DND-41 (cell line): ENCODE measurements around the gene LCN12.

Source experiments
- ATAC-seq: fragments of 200-7000 bp; cut with Tn5 transposase; 3 replicates; pipeline ENCODE4 v1.9.1; 2021; ENCODE audit warnings: low read depth; ENCODE audit not compliant: insufficient read depth
- DNase-seq: peaks from one replicate; pipeline ENCODE4 v3.0.0-alpha.2; 2020
- H2AFZ ChIP-seq: 2 replicates; pipeline ENCODE4 v1.6.0; 2012; ENCODE audit warnings: low read depth, low read length
- H3K27ac ChIP-seq: 2 replicates; pipeline ENCODE4 v1.5.1; 2012; ENCODE audit warnings: low read length, inconsistent platforms
- H3K27me3 ChIP-seq: fragments of 200-600 bp; sonication (generic); 2 replicates; pipeline ENCODE4 v1.6.0; 2012; ENCODE audit warnings: low read length, mild to moderate bottlenecking, inconsistent platforms; ENCODE audit not compliant: insufficient read depth, poor library complexity
- H3K36me3 ChIP-seq: 2 replicates; pipeline ENCODE4 v1.5.1; 2012; ENCODE audit warnings: low read length, inconsistent platforms; ENCODE audit not compliant: insufficient read depth
- H3K4me1 ChIP-seq: 2 replicates; pipeline ENCODE4 v1.5.1; 2012; ENCODE audit warnings: mild to moderate bottlenecking, low read length; ENCODE audit not compliant: insufficient read depth
- H3K4me2 ChIP-seq: 2 replicates; pipeline ENCODE4 v1.6.0; 2012; ENCODE audit warnings: mild to moderate bottlenecking, moderate library complexity, low read length, inconsistent platforms; ENCODE audit not compliant: insufficient read depth
- H3K4me3 ChIP-seq, 2 experiments: fragments of 200-600 bp in 1 of 2; shearing (Covaris generic) in 1 of 2; 2 replicates each; pipeline ENCODE4 v1.5.1; 2012 to 2016; ENCODE audit warnings: inconsistent platforms in 2 of 2, low read length in 2 of 2, mild to moderate bottlenecking in 2 of 2, low read depth in 1 of 2, moderate library complexity in 1 of 2
- H3K79me2 ChIP-seq: 2 replicates; pipeline ENCODE4 v1.6.0; 2012; ENCODE audit warnings: low read length, inconsistent platforms; ENCODE audit not compliant: insufficient read depth
- H3K9ac ChIP-seq: 2 replicates; pipeline ENCODE4 v1.6.0; 2012; ENCODE audit warnings: low read depth, mild to moderate bottlenecking, inconsistent platforms, low read length, moderate library complexity
- H3K9me3 ChIP-seq: 2 replicates; pipeline ENCODE4 v1.5.1; 2012; ENCODE audit warnings: low read length, moderate library complexity, mild to moderate bottlenecking, inconsistent platforms; ENCODE audit not compliant: insufficient read depth, severe bottlenecking
- H4K20me1 ChIP-seq: 2 replicates; pipeline ENCODE4 v1.6.0; 2012; ENCODE audit warnings: low read length; ENCODE audit not compliant: insufficient read depth
- EZH2 ChIP-seq: IDR thresholded peaks from 3 replicates; pipeline ENCODE4 v1.6.1; 2012; ENCODE audit warnings: borderline replicate concordance, low read depth, mild to moderate bottlenecking, moderate library complexity, low read length, inconsistent platforms; ENCODE audit not compliant: severe bottlenecking
- TF ChIP-seq, protein P1 (sequence below): IDR thresholded peaks from 2 replicates; pipeline ENCODE4 v1.5.1; 2012; ENCODE audit warnings: borderline replicate concordance, low read length, moderate library complexity, mild to moderate bottlenecking; ENCODE audit not compliant: poor library complexity, severe bottlenecking; ENCODE audit errors: extremely low read depth

The LCN12 gene

DNA sequence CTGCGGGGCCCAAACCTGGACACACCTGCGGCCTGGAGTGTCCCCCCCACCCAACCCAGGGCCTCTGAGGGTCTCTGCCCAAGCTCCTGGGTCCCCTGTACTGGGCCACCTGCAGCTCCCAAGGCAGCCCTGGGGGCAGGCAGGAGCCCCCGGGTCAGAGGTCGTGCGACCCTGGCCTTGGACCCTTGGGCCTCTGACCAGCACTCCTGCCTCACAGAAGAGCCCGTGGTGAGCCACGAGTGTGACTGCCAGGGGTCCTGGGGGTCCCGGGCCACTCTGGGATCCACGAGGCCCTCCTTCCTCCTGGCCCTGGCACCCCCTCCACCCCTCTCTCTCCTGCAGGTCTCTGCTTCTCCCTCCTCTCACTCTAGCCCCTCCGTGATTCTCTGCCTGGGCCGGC, 20.3 kb downstream of the LCN12 start:
- H4K20me1 ChIP-seq = no peaks in the 10 kb centered on the region
- H3K4me1 ChIP-seq = no peaks in the 10 kb centered on the region
- H3K36me3 ChIP-seq = no peaks in the 10 kb centered on the region
- H3K4me2 ChIP-seq = no peak overlapping the region
- H3K9ac ChIP-seq = no peak overlapping the region
- no peaks in the 10 kb centered on the region for H3K27me3 ChIP-seq
- H3K4me3 ChIP-seq = no peak overlapping the region
- ATAC-seq (no peak), DNase-seq (no peak)
- no peaks in the 10 kb centered on the region for H3K9me3 ChIP-seq
- TF ChIP-seq, protein P1, sequence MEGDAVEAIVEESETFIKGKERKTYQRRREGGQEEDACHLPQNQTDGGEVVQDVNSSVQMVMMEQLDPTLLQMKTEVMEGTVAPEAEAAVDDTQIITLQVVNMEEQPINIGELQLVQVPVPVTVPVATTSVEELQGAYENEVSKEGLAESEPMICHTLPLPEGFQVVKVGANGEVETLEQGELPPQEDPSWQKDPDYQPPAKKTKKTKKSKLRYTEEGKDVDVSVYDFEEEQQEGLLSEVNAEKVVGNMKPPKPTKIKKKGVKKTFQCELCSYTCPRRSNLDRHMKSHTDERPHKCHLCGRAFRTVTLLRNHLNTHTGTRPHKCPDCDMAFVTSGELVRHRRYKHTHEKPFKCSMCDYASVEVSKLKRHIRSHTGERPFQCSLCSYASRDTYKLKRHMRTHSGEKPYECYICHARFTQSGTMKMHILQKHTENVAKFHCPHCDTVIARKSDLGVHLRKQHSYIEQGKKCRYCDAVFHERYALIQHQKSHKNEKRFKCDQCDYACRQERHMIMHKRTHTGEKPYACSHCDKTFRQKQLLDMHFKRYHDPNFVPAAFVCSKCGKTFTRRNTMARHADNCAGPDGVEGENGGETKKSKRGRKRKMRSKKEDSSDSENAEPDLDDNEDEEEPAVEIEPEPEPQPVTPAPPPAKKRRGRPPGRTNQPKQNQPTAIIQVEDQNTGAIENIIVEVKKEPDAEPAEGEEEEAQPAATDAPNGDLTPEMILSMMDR = no peak
- TF ChIP-seq EZH2 = no peak
- no peaks in the 10 kb centered on the region for H3K79me2 ChIP-seq
- no peak overlapping the region for H3K27ac ChIP-seq
- no peak overlapping the region for H2AFZ ChIP-seq

DNA sequence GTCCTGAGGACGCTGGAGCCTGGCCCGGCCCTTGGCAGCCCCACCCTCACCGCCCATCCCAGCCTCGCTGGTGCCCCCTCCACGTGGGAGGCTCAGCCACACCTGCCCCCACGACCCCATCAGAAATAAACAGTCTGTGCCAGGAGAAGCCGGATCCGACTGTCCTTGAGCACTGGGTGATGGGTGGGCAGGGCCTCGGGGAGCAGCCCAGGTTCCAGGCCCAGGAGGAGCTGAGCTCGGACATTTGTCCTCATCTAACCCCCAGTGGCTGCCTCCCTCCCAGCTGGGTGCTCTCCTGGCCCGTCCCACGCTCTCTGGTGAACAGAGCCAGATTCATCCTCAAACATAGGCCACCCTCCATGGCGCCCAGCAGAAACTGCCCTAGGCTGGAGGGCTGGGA, 20.7 kb downstream of the LCN12 start:
- no peaks in the 10 kb centered on the region for H3K9me3 ChIP-seq
- no peak overlapping the region for H3K27ac ChIP-seq
- no peak overlapping the region for H3K4me3 ChIP-seq
- no peaks in the 10 kb centered on the region for H4K20me1 ChIP-seq
- no peak overlapping the region for H3K9ac ChIP-seq
- ATAC-seq (no peak), DNase-seq (no peak)
- H3K79me2 ChIP-seq = no peaks in the 10 kb centered on the region
- no peaks in the 10 kb centered on the region for H3K27me3 ChIP-seq
- H3K36me3 ChIP-seq = no peaks in the 10 kb centered on the region
- no peak overlapping the region for H3K4me2 ChIP-seq
- H3K4me1 ChIP-seq = no peaks in the 10 kb centered on the region
- TF ChIP-seq, protein P1 = no peak
- no peak for TF ChIP-seq EZH2
- H2AFZ ChIP-seq = no peak overlapping the region

DNA sequence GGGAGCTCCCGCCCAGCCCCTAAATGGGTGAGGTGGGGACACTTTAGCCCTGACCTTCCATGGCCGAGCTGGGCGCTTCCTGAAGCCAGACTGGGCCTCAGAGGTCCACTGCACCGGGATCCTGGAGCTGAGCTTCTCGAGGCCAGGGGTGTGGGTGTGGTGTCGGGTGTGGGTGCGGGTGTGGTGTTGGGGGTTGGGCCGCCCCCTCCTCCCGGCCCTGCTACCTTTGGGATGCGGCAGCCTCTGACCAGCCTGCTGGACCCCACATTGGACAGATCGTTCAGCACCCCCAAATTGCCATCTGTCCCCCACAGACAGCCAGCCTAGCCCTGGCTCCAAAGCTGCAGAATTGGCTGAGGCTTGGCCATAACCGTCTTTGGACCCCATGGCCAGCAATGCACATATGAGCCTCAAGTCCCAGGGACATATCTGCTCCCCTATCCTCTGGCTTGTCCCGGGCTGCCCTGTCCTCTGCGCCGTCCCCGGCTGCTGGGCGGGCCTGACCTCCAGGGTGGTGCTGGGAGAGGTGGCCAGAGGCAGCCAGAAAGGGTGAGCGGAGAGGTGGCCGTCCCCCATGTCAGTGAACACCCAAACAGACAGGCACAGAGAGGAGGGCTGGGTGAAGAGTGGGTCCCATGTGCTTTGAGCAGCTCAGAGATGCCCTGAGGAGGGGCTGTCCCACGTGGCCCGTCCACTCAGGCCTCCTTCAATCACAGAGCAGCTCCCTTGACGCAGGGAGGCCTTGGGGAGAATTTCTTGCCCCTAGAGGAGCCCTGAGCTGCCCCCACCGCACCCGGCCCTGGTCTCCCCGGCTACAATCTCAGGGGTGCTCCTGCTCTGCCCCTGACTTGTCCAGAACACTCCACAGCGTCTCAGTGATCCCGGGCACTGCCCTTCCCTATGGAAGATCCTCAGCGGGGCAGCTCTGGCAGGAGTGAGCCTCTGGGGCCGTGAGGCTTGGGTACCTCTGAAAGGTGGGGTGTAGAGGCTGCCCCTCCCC, 21.8 kb downstream of the LCN12 start:
- ATAC-seq (no peak), DNase-seq (no peak)
- Histone ChIP-seq H3K9me3 (no peaks in the 10 kb centered on the region), H4K20me1 (no peaks in the 10 kb centered on the region), H3K4me3 (no peak overlapping the region), H3K4me1 (no peaks in the 10 kb centered on the region), H3K79me2 (no peaks in the 10 kb centered on the region), H3K9ac (no peak overlapping the region), H3K27ac (no peak overlapping the region), H3K4me2 (no peak overlapping the region), H3K27me3 (no peaks in the 10 kb centered on the region), H3K36me3 (no peaks in the 10 kb centered on the region), H2AFZ (no peak overlapping the region)
- TF ChIP-seq, protein P1 = no peak
- TF ChIP-seq EZH2 = no peak
